Endodermal cell (in vitro differentiated cells): ENCODE measurements around the gene ARHGDIA. TPM values are rescaled to one million over a fixed set of nuclear protein-coding genes. Genes with fewer than 3 reads are reported as not detected.
A peak's percentile ranks its signal among the peaks of the same experiment; 100 is the strongest.

ENCODE experiments used
- DNase-seq: peaks from one replicate; pipeline ENCODE4 v3.0.0-alpha.2; 2017
- H3K27ac ChIP-seq: 2 replicates; pipeline ENCODE4 v1.5.1; 2013; ENCODE audit warnings: mild to moderate bottlenecking, low read depth, low read length, moderate library complexity
- H3K27me3 ChIP-seq: 2 replicates; pipeline ENCODE4 v1.6.1; 2013; ENCODE audit warnings: mild to moderate bottlenecking, low read length, moderate library complexity; ENCODE audit not compliant: insufficient read depth, control insufficient read depth, poor library complexity, severe bottlenecking
- H3K36me3 ChIP-seq: 2 replicates; pipeline ENCODE4 v1.7.0; 2013; ENCODE audit warnings: mild to moderate bottlenecking, low read length, moderate library complexity; ENCODE audit not compliant: control insufficient read depth, insufficient read depth
- H3K4me1 ChIP-seq: one replicate; pipeline ENCODE4 v1.7.0; 2013; ENCODE audit warnings: low read length; ENCODE audit not compliant: control insufficient read depth, insufficient read depth
- H3K4me3 ChIP-seq: 2 replicates; pipeline ENCODE4 v1.5.1; 2013; ENCODE audit warnings: mild to moderate bottlenecking, low read length, moderate library complexity
- H3K9ac ChIP-seq: 2 replicates; pipeline ENCODE4 v1.6.1; 2013; ENCODE audit warnings: mild to moderate bottlenecking, low read length, moderate library complexity; ENCODE audit not compliant: poor library complexity, severe bottlenecking; ENCODE audit errors: extremely low read depth
- H3K9me3 ChIP-seq: 2 replicates; pipeline ENCODE4 v1.6.1; 2013; ENCODE audit warnings: mild to moderate bottlenecking, low read length, moderate library complexity; ENCODE audit not compliant: control insufficient read depth
- H3K27ac Mint-ChIP-seq: 2 replicates; pipeline ENCODE4 v1.8.0; 2020; ENCODE audit warnings: mixed read lengths
- H3K27me3 Mint-ChIP-seq: 2 replicates; pipeline ENCODE4 v1.8.0; 2021; ENCODE audit warnings: mild to moderate bottlenecking, mixed read lengths; ENCODE audit not compliant: insufficient read depth
- H3K36me3 Mint-ChIP-seq: 2 replicates; pipeline ENCODE4 v1.8.0; 2020; ENCODE audit warnings: low read depth, mixed read lengths
- H3K4me1 Mint-ChIP-seq: 2 replicates; pipeline ENCODE4 v1.8.0; 2020; ENCODE audit warnings: mixed read lengths
- H3K4me3 Mint-ChIP-seq: 2 replicates; pipeline ENCODE4 v1.8.0; 2020; ENCODE audit warnings: mild to moderate bottlenecking, moderate library complexity, mixed read lengths
- H3K9me3 Mint-ChIP-seq: 2 replicates; pipeline ENCODE4 v1.8.0; 2020; ENCODE audit warnings: mild to moderate bottlenecking, mixed read lengths
- WGBS, 2 experiments: methylation state at CpG; one replicate each; pipeline versions ENCODE4 v1.1.5 to v1.1.7; 2013; ENCODE audit warnings: missing lambda C conversion rate in 2 of 2, mixed read lengths in 1 of 2; ENCODE audit not compliant: insufficient coverage in 1 of 2, insufficient read length in 1 of 2; 5-methylcytosine and 5-hydroxymethylcytosine counted together
- total RNA-seq, 2 donors: library from RNA; stranded (reverse); fragmentation: NEBNext Ultra II Directional in 1 of 2; extraction: Animal tissue kit (Norgen Biotek cat#: 25700) in 1 of 2; gene quantifications; 2 replicates in 1 of 2; 3 replicates in 1 of 2; pipeline ENCODE4 v1.2.1, GENCODE V29; 2021
- TF ChIP-seq, protein P1 (sequence below): fragments of 200-600 bp; sonication (generic); conservative IDR thresholded peaks from 2 replicates; pipeline ENCODE4 v1.5.0; 2021; ENCODE audit warnings: antibody characterized with exemption, mild to moderate bottlenecking

ARHGDIA gene
- total RNA-seq, 2 donors from 2014 or later, result 240 to 254 TPM

DNA sequence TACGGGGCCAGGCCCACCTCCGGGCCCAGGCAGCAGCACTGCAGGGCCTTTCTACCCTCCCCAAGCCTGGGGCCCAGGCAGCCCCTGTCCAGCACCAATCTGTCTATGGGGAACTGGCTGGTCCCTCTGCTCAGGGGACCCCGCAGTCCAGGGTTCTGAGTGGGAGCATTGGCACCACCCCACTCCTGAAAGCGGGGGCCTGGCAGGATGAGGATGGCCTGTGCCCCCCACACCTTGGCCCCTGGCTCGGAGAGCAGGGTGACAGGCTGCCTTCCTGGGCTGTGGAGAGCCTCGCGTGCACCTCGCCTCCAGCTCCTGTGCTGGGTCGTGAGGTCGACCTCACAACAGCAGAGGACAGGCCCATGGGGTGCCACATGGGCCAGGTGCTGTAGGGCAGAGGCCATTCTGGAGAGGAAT lies 32.3 kb upstream of the ARHGDIA start:
- Histone ChIP-seq H3K36me3 (peaks cover 32% of the 10 kb centered on the region), H3K9ac (no peak overlapping the region), H3K9me3 (no peaks in the 10 kb centered on the region), H3K27ac (no peak overlapping the region), H3K4me3 (no peak overlapping the region), H3K4me1 (no peaks in the 10 kb centered on the region), H3K27me3 (peaks cover 10% of the 10 kb centered on the region)
- Mint-ChIP-seq H3K4me1 (no peaks in the 10 kb centered on the region), H3K36me3 (peaks cover 22% of the 10 kb centered on the region), H3K27ac (no peak overlapping the region), H3K9me3 (no peaks in the 10 kb centered on the region), H3K27me3 (peaks cover 11% of the 10 kb centered on the region), H3K4me3 (no peak overlapping the region)
- WGBS, 2 experiments, result 89 to 94% methylated on average over 7 to 10 of the region's 10 CpGs
- DNase-seq, result no peak
- TF ChIP-seq, protein P1, sequence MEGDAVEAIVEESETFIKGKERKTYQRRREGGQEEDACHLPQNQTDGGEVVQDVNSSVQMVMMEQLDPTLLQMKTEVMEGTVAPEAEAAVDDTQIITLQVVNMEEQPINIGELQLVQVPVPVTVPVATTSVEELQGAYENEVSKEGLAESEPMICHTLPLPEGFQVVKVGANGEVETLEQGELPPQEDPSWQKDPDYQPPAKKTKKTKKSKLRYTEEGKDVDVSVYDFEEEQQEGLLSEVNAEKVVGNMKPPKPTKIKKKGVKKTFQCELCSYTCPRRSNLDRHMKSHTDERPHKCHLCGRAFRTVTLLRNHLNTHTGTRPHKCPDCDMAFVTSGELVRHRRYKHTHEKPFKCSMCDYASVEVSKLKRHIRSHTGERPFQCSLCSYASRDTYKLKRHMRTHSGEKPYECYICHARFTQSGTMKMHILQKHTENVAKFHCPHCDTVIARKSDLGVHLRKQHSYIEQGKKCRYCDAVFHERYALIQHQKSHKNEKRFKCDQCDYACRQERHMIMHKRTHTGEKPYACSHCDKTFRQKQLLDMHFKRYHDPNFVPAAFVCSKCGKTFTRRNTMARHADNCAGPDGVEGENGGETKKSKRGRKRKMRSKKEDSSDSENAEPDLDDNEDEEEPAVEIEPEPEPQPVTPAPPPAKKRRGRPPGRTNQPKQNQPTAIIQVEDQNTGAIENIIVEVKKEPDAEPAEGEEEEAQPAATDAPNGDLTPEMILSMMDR, result no peak

- H3K27ac ChIP-seq, result no peak overlapping the region
These were observed 31.7 kb upstream of the ARHGDIA start for GRCh38 chr17:81902653-81903414.

GRCh38 chr17:81902023-81902652 lies 31.0 kb upstream of the ARHGDIA start, which contains the start of gene NPB:
TSS of gene NPB (plus strand) at chr17:81902238. CDS start at chr17:81902278, 40 bp downstream.
- Histone ChIP-seq H3K27ac (no peak within 1 kb of the TSS), H3K27me3 (peaks cover 10% of the 10 kb centered on the region), H3K9me3 (no peaks in the 10 kb centered on the region), H3K9ac (no peak within 1 kb of the TSS), H3K4me1 (no peaks in the 10 kb centered on the region), H3K36me3 (peaks cover 32% of the 10 kb centered on the region), H3K4me3 (no peak within 1 kb of the TSS)
- Mint-ChIP-seq H3K27me3 (peaks cover 11% of the 10 kb centered on the region), H3K36me3 (peaks cover 26% of the 10 kb centered on the region), H3K27ac (no peak within 1 kb of the TSS), H3K4me3 (peak within 1 kb of the TSS; percentile 9), H3K9me3 (no peaks in the 10 kb centered on the region), H3K4me1 (no peaks in the 10 kb centered on the region)
- WGBS, 2 experiments, result 9 to 20% methylated on average over 10 to 79 of the region's 79 CpGs
- TF ChIP-seq, protein P1, result no peak
- peak; percentile 82 for DNase-seq

More at GRCh38 chr17:81902653-81903414, 31.7 kb upstream of the ARHGDIA start:
- Histone ChIP-seq H3K27me3 (peaks cover 10% of the 10 kb centered on the region), H3K36me3 (peaks cover 33% of the 10 kb centered on the region), H3K9ac (no peak overlapping the region), H3K4me3 (no peak overlapping the region), H3K4me1 (no peaks in the 10 kb centered on the region), H3K9me3 (no peaks in the 10 kb centered on the region)
- no peak overlapping the region for H3K27ac Mint-ChIP-seq
- peaks cover 11% of the 10 kb centered on the region for H3K27me3 Mint-ChIP-seq
- WGBS, 2 experiments, result 75 to 88% methylated on average over 24 to 47 of the region's 47 CpGs
- peak; percentile 81 for DNase-seq
- no peak overlapping the region for H3K4me3 Mint-ChIP-seq
- H3K9me3 Mint-ChIP-seq, result no peaks in the 10 kb centered on the region
- TF ChIP-seq, protein P1, result no peak
- H3K36me3 Mint-ChIP-seq, result peaks cover 24% of the 10 kb centered on the region
- H3K4me1 Mint-ChIP-seq, result no peaks in the 10 kb centered on the region
